Measurements from ENCODE around the gene SLC2A13.
"Not testable (repeated sequence)": the region's sequence is repeated elsewhere in the genome, so short reads cannot be mapped to it uniquely, and the experiment has no call there.

SLC2A13 gene

GRCh38 chr12:39867631-39868327, 238.1 kb downstream of the SLC2A13 start:
- POLR2A ChIA-PET = no interaction called here
- CTCF ChIA-PET = interaction anchor here (1.0 kb wide), 1 partner anchor 18 kb away, joined by 3 read pairs; no protein-coding TSS in a partner anchor
- DNase-seq (ENCODE audit: extremely low spot score) = no peak
- TF ChIP-seq CTCF (IDR thresholded peaks at IDR 0.05; ENCODE audit: control extremely low read depth, extremely low read depth, low read depth, missing control alignments) = no peak

GRCh38 chr12:39866135-39866534, 239.7 kb downstream of the SLC2A13 start:
- TF ChIP-seq CTCF (IDR thresholded peaks at IDR 0.05; ENCODE audit: control extremely low read depth, extremely low read depth, low read depth, missing control alignments) = no peak
- no peak for DNase-seq (ENCODE audit: extremely low spot score)
- ChIA-PET CTCF (no interaction called here), POLR2A (no interaction called here)

GRCh38 chr12:39860695-39861094, 245.2 kb downstream of the SLC2A13 start:
- TF ChIP-seq CTCF (IDR thresholded peaks at IDR 0.05; ENCODE audit: control extremely low read depth, extremely low read depth, low read depth, missing control alignments) = no peak
- ChIA-PET POLR2A (no interaction called here), CTCF (no interaction called here)
- DNase-seq (ENCODE audit: extremely low spot score) = no peak

GRCh38 chr12:39853003-39853402, 252.9 kb downstream of the SLC2A13 start:
- DNase-seq (ENCODE audit: extremely low spot score) = no peak
- TF ChIP-seq CTCF (IDR thresholded peaks at IDR 0.05; ENCODE audit: control extremely low read depth, extremely low read depth, low read depth, missing control alignments) = no peak
- ChIA-PET POLR2A (no interaction called here), CTCF (no interaction called here)

GRCh38 chr12:39852346-39852745, 253.5 kb downstream of the SLC2A13 start:
- CTCF ChIA-PET = no interaction called here
- POLR2A ChIA-PET = no interaction called here
- no peak for DNase-seq (ENCODE audit: extremely low spot score)
- no peak for TF ChIP-seq CTCF (IDR thresholded peaks at IDR 0.05; ENCODE audit: control extremely low read depth, extremely low read depth, low read depth, missing control alignments)

- POLR2A ChIA-PET; DNase-seq (ENCODE audit: extremely low spot score): not testable (repeated sequence)
- CTCF ChIA-PET = interaction anchor here (1.1 kb wide), 1 partner anchor 14 kb away, joined by 3 read pairs; no protein-coding TSS in a partner anchor
Observed at GRCh38 chr12:39848218-39848617, 257.7 kb downstream of the SLC2A13 start.

- POLR2A ChIA-PET = no interaction called here
- no peak for DNase-seq (ENCODE audit: extremely low spot score)
- no peak for TF ChIP-seq CTCF (IDR thresholded peaks at IDR 0.05; ENCODE audit: control extremely low read depth, extremely low read depth, low read depth, missing control alignments)
- CTCF ChIA-PET = no interaction called here
Observed at GRCh38 chr12:39846971-39847650, 258.8 kb downstream of the SLC2A13 start.
